HL-60 (cell line): Measurements from ENCODE around the gene SFT2D3.

Experiments
- DNase-seq, 2 experiments: peaks; one replicate each; pipeline ENCODE4 v3.0.0-alpha.2; 2010 to 2020; ENCODE audit warnings: low read depth in 1 of 2, low spot score in 1 of 2
- H3K27ac ChIP-seq: fragments of 250-450 bp; sonication (Bioruptor Pico); replicated peaks from 2 replicates; pipeline ENCODE4 v1.5.1; 2020; ENCODE audit warnings: mild to moderate bottlenecking, moderate library complexity
- H3K27me3 ChIP-seq: fragments of 250-450 bp; sonication (Bioruptor Pico); 2 replicates; pipeline ENCODE4 v1.5.1; 2021; ENCODE audit warnings: mild to moderate bottlenecking, moderate library complexity; ENCODE audit not compliant: insufficient read depth, poor library complexity, severe bottlenecking
- H3K4me3 ChIP-seq: replicated peaks from 2 replicates; pipeline ENCODE4 v1.5.1; 2011; ENCODE audit warnings: mild to moderate bottlenecking, control low read depth, low read length; ENCODE audit not compliant: insufficient read depth
- GABPA ChIP-seq: IDR thresholded peaks from 2 replicates; pipeline ENCODE4 v1.6.1; 2012; ENCODE audit warnings: low read depth
- POLR2AphosphoS5 ChIP-seq: IDR thresholded peaks from 2 replicates; pipeline ENCODE4 v1.6.1; 2012; ENCODE audit warnings: low read depth
- REST ChIP-seq: IDR thresholded peaks from 2 replicates; pipeline ENCODE4 v1.6.1; 2012; ENCODE audit warnings: low read depth; ENCODE audit not compliant: insufficient replicate concordance
- SPI1 ChIP-seq: IDR thresholded peaks from 2 replicates; pipeline ENCODE4 v1.6.1; 2012; ENCODE audit warnings: low read depth, mild to moderate bottlenecking, borderline replicate concordance
- TF ChIP-seq, protein P1 (sequence below): IDR thresholded peaks from one replicate; pipeline ENCODE4 v1.5.1; 2011; ENCODE audit warnings: low read length, control low read depth, inconsistent platforms; ENCODE audit not compliant: insufficient read depth

The SFT2D3 gene

GRCh38 chr2:127722807-127723206, 21.5 kb downstream of the SFT2D3 start:
- TF ChIP-seq POLR2AphosphoS5, result no peak
- TF ChIP-seq, protein P1, sequence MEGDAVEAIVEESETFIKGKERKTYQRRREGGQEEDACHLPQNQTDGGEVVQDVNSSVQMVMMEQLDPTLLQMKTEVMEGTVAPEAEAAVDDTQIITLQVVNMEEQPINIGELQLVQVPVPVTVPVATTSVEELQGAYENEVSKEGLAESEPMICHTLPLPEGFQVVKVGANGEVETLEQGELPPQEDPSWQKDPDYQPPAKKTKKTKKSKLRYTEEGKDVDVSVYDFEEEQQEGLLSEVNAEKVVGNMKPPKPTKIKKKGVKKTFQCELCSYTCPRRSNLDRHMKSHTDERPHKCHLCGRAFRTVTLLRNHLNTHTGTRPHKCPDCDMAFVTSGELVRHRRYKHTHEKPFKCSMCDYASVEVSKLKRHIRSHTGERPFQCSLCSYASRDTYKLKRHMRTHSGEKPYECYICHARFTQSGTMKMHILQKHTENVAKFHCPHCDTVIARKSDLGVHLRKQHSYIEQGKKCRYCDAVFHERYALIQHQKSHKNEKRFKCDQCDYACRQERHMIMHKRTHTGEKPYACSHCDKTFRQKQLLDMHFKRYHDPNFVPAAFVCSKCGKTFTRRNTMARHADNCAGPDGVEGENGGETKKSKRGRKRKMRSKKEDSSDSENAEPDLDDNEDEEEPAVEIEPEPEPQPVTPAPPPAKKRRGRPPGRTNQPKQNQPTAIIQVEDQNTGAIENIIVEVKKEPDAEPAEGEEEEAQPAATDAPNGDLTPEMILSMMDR, result no peak
- no peak for TF ChIP-seq SPI1
- TF ChIP-seq GABPA, result no peak
- TF ChIP-seq REST, result no peak
- Histone ChIP-seq H3K27ac (no peak overlapping the region), H3K27me3 (no peaks in the 10 kb centered on the region), H3K4me3 (no peak overlapping the region)
- no peak for DNase-seq

- no peak for DNase-seq
- TF ChIP-seq POLR2AphosphoS5 (no peak), GABPA (no peak), SPI1 (no peak), REST (no peak)
- TF ChIP-seq, protein P1, result no peak
Measured at GRCh38 chr2:127726158-127726880, 25.0 kb downstream of the SFT2D3 start.

GRCh38 chr2:127733113-127733815, 32.0 kb downstream of the SFT2D3 start:
- DNase-seq, result no peak
- TF ChIP-seq POLR2AphosphoS5 (no peak), SPI1 (no peak), GABPA (no peak), REST (no peak)
- TF ChIP-seq, protein P1, result no peak
- Histone ChIP-seq H3K27ac (no peak overlapping the region), H3K4me3 (no peak overlapping the region), H3K27me3 (no peaks in the 10 kb centered on the region)

More at GRCh38 chr2:127726158-127726880, 25.0 kb downstream of the SFT2D3 start:
- H3K27me3 ChIP-seq, result no peaks in the 10 kb centered on the region
- H3K27ac ChIP-seq, result no peak overlapping the region
- no peak overlapping the region for H3K4me3 ChIP-seq
